Stomach smooth muscle (tissue), 2 donors: ENCODE measurements around the gene TIPRL.

Experiments
- H3K27ac ChIP-seq: one replicate; pipeline ENCODE4 v1.7.0; 2013; ENCODE audit warnings: mild to moderate bottlenecking, low read length, inconsistent platforms
- H3K27me3 ChIP-seq, 2 donors: one replicate each; pipeline ENCODE4 v1.7.0; 2013; ENCODE audit warnings: low read length in 2 of 2; ENCODE audit not compliant: insufficient read depth in 2 of 2, control insufficient read depth in 1 of 2
- H3K36me3 ChIP-seq, 2 donors: one replicate each; pipeline ENCODE4 v1.7.0; 2013; ENCODE audit warnings: low read length in 2 of 2; ENCODE audit not compliant: control insufficient read depth in 2 of 2, insufficient read depth in 2 of 2
- H3K4me1 ChIP-seq: one replicate; pipeline ENCODE4 v1.7.0; 2013; ENCODE audit warnings: low read length; ENCODE audit not compliant: control insufficient read depth, insufficient read depth
- H3K4me3 ChIP-seq, 2 donors: one replicate each; pipeline ENCODE4 v1.7.0; 2013; ENCODE audit warnings: low read length in 2 of 2
- H3K9ac ChIP-seq, 2 donors: one replicate each; pipeline ENCODE4 v1.7.0; 2013; ENCODE audit warnings: low read length in 2 of 2, mild to moderate bottlenecking in 1 of 2
- H3K9me3 ChIP-seq, 2 donors: one replicate each; pipeline ENCODE4 v1.7.0; 2013; ENCODE audit warnings: low read length in 2 of 2; ENCODE audit not compliant: control insufficient read depth in 2 of 2
- donor health status: healthy.
- donor health status: Pancreatic carcinoma.

Gene TIPRL

DNA sequence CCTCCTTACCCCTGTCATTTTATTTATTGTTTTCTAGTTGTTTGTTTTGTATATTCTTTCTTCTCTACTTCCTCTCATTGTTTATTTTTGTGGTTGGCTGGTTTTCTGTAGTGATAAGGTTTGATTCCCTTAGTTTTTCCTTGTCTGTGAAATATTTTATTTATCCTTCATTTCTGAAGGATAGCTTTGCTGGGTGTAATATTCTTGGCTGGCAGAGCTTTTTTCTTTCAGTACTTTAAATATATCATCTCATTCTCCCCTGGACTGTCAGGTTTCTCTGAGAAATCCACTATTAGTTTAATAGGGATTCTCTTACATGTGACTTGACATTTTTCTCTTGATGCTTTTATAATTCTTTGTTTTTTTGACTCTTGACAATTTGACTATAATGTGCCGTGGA, 18.8 kb upstream of the TIPRL start:
- Histone ChIP-seq H3K4me3 (no peak overlapping the region), H3K9me3 (peaks cover 0 to 3% of the 10 kb centered on the region in 2 donors), H3K27me3 (no peaks in the 10 kb centered on the region), H3K9ac (no peak overlapping the region), H3K27ac (no peak overlapping the region), H3K36me3 (no peaks in the 10 kb centered on the region), H3K4me1 (no peaks in the 10 kb centered on the region)

DNA sequence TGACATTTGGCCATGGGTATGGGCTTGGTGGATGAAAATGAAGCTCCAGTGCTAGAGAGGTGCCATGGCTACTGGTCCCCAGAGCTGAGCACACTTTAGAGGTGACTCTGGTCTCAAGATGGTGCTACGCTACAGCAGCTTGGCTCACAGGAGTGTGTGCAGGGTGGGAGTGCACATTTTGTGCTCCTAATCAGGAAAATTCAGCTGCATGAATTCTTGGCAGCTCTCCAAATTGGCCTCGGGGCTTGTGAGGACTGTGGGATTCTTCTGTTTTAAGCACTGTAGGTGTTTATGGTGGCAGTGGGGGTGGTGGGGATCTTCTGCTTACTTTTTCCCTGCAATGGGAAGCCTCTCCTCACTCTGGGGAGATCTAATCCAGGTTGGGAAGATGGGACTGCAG, 17.3 kb upstream of the TIPRL start:
- Histone ChIP-seq H3K4me1 (no peaks in the 10 kb centered on the region), H3K9me3 (peaks cover 0 to 3% of the 10 kb centered on the region in 2 donors), H3K27ac (no peak overlapping the region), H3K27me3 (no peaks in the 10 kb centered on the region), H3K4me3 (no peak overlapping the region), H3K36me3 (no peaks in the 10 kb centered on the region), H3K9ac (no peak overlapping the region)

GRCh38 chr1:168163670-168164069, 15.1 kb upstream of the TIPRL start:
- Histone ChIP-seq H3K27ac (no peak overlapping the region), H3K9ac (no peak overlapping the region), H3K9me3 (no peaks in the 10 kb centered on the region), H3K4me3 (no peak overlapping the region), H3K27me3 (no peaks in the 10 kb centered on the region), H3K36me3 (no peaks in the 10 kb centered on the region), H3K4me1 (no peaks in the 10 kb centered on the region)

- H3K9me3 ChIP-seq, result no peaks in the 10 kb centered on the region
- H3K27me3 ChIP-seq, result no peaks in the 10 kb centered on the region
- H3K27ac ChIP-seq, result no peak overlapping the region
- no peaks in the 10 kb centered on the region for H3K4me1 ChIP-seq
- no peaks in the 10 kb centered on the region for H3K36me3 ChIP-seq
- no peak overlapping the region for H3K9ac ChIP-seq
- H3K4me3 ChIP-seq, result no peak overlapping the region
Observed at GRCh38 chr1:168164771-168165170, 14.0 kb upstream of the TIPRL start.

- Histone ChIP-seq H3K36me3 (no peaks in the 10 kb centered on the region), H3K27me3 (no peaks in the 10 kb centered on the region), H3K9ac (no peak overlapping the region), H3K27ac (no peak overlapping the region), H3K4me1 (no peaks in the 10 kb centered on the region), H3K4me3 (no peak overlapping the region), H3K9me3 (no peaks in the 10 kb centered on the region)
Observed at GRCh38 chr1:168167806-168168205, 11.0 kb upstream of the TIPRL start.

GRCh38 chr1:168170564-168171508, 7.9 kb upstream of the TIPRL start:
- Histone ChIP-seq H3K4me3 (no peak overlapping the region), H3K27ac (no peak overlapping the region), H3K36me3 (no peaks in the 10 kb centered on the region), H3K4me1 (no peaks in the 10 kb centered on the region), H3K27me3 (no peaks in the 10 kb centered on the region), H3K9ac (no peak overlapping the region), H3K9me3 (no peaks in the 10 kb centered on the region)

DNA sequence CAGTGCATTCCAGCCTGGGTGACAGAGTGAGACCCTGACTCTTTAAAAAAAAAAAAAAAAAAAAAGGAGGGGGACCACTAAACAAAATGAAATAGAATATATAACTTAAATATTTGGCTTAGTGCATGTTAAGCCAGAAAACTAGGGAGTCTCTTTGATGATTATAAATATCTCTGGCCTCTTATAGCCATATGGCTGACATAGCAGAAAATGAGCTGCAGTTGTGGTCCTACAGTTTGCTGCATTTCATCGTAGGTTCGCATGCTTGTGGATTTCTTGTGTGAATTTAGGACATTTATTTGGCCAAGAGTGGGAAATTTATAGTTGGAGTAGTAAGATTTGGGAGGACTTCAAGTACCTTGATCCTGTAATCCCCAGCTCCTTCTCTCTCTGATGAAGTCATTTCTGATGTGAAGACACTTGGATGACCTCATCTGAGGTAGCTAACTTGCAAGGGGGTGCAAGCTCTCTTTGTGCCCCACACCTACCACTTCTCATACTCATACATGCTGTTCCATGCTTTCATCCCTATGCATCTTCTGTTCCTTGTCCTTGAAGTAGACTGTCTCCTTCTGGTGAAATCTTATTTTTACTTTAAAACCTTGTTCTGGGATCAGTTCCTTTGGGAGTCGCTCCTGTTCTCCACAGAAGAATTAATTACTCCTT, 6.4 kb upstream of the TIPRL start:
- H3K36me3 ChIP-seq, result no peaks in the 10 kb centered on the region
- H3K27me3 ChIP-seq, result no peaks in the 10 kb centered on the region
- no peaks in the 10 kb centered on the region for H3K9me3 ChIP-seq
- H3K4me1 ChIP-seq, result no peaks in the 10 kb centered on the region
- H3K27ac ChIP-seq, result no peak overlapping the region
- no peak overlapping the region for H3K4me3 ChIP-seq
- no peak overlapping the region for H3K9ac ChIP-seq

GRCh38 chr1:168178227-168178637, 530 bp upstream of the TIPRL start:
- Histone ChIP-seq H3K9me3 (no peaks in the 10 kb centered on the region), H3K36me3 (no peaks in the 10 kb centered on the region), H3K4me1 (peaks cover 7% of the 10 kb centered on the region), H3K27ac (peak overlapping the region; percentile 85), H3K9ac (peak overlapping the region; percentile 65 to 76), H3K27me3 (no peaks in the 10 kb centered on the region), H3K4me3 (peak overlapping the region; percentile 54 to 97)

DNA sequence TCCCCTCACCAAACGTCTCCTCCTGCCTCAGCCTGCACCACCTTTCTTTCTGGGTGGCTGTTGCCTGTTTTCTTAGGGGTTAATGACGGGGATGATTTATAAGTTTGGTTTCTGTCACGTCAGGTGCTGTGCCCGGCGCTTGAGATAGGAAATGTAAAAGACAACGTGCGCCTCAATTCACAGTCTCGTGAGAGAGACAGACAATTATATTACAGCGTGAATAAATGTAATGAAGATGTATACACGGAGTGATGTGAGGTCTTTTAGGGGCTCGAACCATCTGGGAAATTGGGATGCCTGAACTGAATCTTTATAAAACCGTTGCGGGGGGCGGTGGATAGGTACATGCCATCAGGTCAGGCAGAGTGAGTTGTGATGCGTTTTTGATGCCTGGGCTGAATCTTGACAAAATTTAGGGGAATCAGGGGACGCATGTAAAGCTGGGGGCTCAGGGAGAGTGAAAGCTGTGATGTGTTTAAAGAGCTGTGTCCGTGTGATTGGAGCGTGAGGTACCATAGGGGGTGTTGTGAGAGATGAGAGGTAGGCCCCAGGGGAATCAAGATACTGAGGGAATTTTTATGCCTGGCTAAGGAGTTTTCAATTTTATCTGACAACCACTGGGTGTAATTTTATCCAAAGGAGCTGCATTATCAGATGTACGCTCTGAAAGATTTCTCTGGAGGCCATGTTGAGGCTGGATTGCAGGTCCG, 831 bp downstream of the TIPRL start:
- Histone ChIP-seq H3K27me3 (no peaks in the 10 kb centered on the region), H3K36me3 (no peaks in the 10 kb centered on the region), H3K9ac (peak overlapping the region; percentile 65 to 96), H3K4me3 (peak overlapping the region; percentile 54 to 97), H3K4me1 (peaks cover 7% of the 10 kb centered on the region), H3K27ac (peak overlapping the region; percentile 85), H3K9me3 (no peaks in the 10 kb centered on the region)

DNA sequence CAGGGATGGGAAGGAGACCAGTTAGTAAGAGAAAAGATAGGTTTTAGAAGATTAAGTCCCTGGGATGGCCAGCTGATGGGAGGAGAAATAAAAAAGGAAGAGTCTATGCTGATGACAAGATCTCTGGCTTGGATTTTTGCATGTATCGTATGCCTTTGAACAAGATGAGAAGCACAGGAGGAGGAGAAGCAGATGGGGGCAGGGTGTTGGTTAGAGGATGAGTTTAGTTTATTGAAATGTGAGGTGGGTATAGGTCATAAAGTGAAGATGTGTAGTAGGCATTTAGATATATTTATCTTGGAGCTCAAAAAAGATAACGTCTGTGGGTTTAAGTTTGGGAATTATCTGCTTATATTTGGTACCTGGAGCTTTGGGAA, 1.4 kb downstream of the TIPRL start:
- Histone ChIP-seq H3K27me3 (no peaks in the 10 kb centered on the region), H3K4me1 (peaks cover 7% of the 10 kb centered on the region), H3K27ac (no peak overlapping the region), H3K9me3 (no peaks in the 10 kb centered on the region), H3K4me3 (peak overlapping the region; percentile 54 to 97), H3K9ac (peak overlapping the region; percentile 65 to 96), H3K36me3 (no peaks in the 10 kb centered on the region)
